Peyer's patch (tissue), 4 donors: ENCODE results near the gene SLC35B4. TPM values are rescaled to one million over a fixed set of nuclear protein-coding genes. Genes with fewer than 3 reads are reported as not detected.

Experiments used
- DNase-seq, 3 donors: peaks; one replicate each; pipeline ENCODE4 v3.0.0-alpha.2; 2017 to 2019
- H3K27ac ChIP-seq, 4 donors: fragments of 200-600 bp; sonication (generic); one replicate each; pipeline ENCODE4 v1.5.1; 2016 to 2019
- H3K27me3 ChIP-seq, 2 donors: fragments of 200-600 bp; sonication (generic); one replicate each; pipeline ENCODE4 v1.5.1; 2019
- H3K36me3 ChIP-seq, 3 donors: fragments of 200-600 bp; sonication (generic); one replicate each; pipeline ENCODE4 v1.5.1; 2016 to 2019
- H3K4me1 ChIP-seq, 4 donors: fragments of 200-600 bp; sonication (generic); one replicate each; pipeline ENCODE4 v1.5.1; 2016 to 2019
- H3K4me3 ChIP-seq, 4 donors: fragments of 200-600 bp; sonication (generic); 1 replicate in 3 of 4; 2 replicates in 1 of 4; pipeline ENCODE4 v1.5.1; 2016 to 2019; ENCODE audit warnings: mild to moderate bottlenecking in 1 of 4
- H3K9me3 ChIP-seq, 4 donors: fragments of 200-600 bp; sonication (generic); one replicate each; pipeline ENCODE4 v1.5.1; 2016 to 2019; ENCODE audit warnings: mild to moderate bottlenecking in 1 of 4
- CTCF ChIP-seq, 6 experiments: fragments of 450-650 bp in 4 of 6; fragments of 200-600 bp in 2 of 6; sonication (generic) in 1 of 6; IDR thresholded peaks; one replicate each; pipeline ENCODE4 v1.5.1; 2017 to 2019; ENCODE audit warnings: antibody characterized with exemption in 6 of 6, mild to moderate bottlenecking in 3 of 6, moderate library complexity in 1 of 6
- POLR2A ChIP-seq, 2 donors: fragments of 450-650 bp; IDR thresholded peaks; one replicate each; pipeline ENCODE4 v1.5.1; 2017; ENCODE audit warnings: antibody characterized with exemption in 2 of 2, mild to moderate bottlenecking in 2 of 2, moderate library complexity in 2 of 2
- total RNA-seq, 4 donors: library from RNA; depleted of rRNA; stranded (reverse); fragments of >200 nt; gene quantifications; one replicate each; pipeline ENCODE4 v1.1.0, GENCODE V29; 2016

SLC35B4 gene
- total RNA-seq, 4 donors from 2014 or later = 5.6 to 12.8 (median 9.6) TPM

- H3K9me3 ChIP-seq = no peaks in the 10 kb centered on the region
- no peaks in the 10 kb centered on the region for H3K36me3 ChIP-seq
- H3K4me3 ChIP-seq = no peak overlapping the region
- no peak overlapping the region for H3K27ac ChIP-seq
- peaks cover 0 to 6% (median 0%) of the 10 kb centered on the region in 4 donors for H3K4me1 ChIP-seq
- no peak for TF ChIP-seq POLR2A (IDR thresholded peaks at IDR 0.05)
- TF ChIP-seq CTCF (IDR thresholded peaks at IDR 0.05) = no peak
- no peaks in the 10 kb centered on the region for H3K27me3 ChIP-seq
- DNase-seq = no peak
These were observed 3.5 kb upstream of the SLC35B4 start for GRCh38 chr7:134320201-134320600.

GRCh38 chr7:134318443-134318842, 1.7 kb upstream of the SLC35B4 start:
- H3K4me3 ChIP-seq = no peak overlapping the region
- no peak for DNase-seq
- no peaks in the 10 kb centered on the region for H3K36me3 ChIP-seq
- H3K4me1 ChIP-seq = peaks cover 0 to 6% (median 0%) of the 10 kb centered on the region in 4 donors
- no peak for TF ChIP-seq CTCF (IDR thresholded peaks at IDR 0.05)
- no peak for TF ChIP-seq POLR2A (IDR thresholded peaks at IDR 0.05)
- H3K27me3 ChIP-seq = no peaks in the 10 kb centered on the region
- H3K27ac ChIP-seq = no peak overlapping the region
- H3K9me3 ChIP-seq = no peaks in the 10 kb centered on the region

- Histone ChIP-seq H3K27me3 (no peaks in the 10 kb centered on the region), H3K36me3 (no peaks in the 10 kb centered on the region), H3K4me3 (peak overlapping the region in 3 of 4 donors; percentile 71 to 88 (median 76)), H3K27ac (peak overlapping the region; percentile 13 to 86 (median 80)), H3K9me3 (no peaks in the 10 kb centered on the region), H3K4me1 (peaks cover 0 to 6% (median 0%) of the 10 kb centered on the region in 4 donors)
- DNase-seq = no peak
- TF ChIP-seq POLR2A (IDR thresholded peaks at IDR 0.05) (no peak), CTCF (IDR thresholded peaks at IDR 0.05) (no peak)
These were observed 704 bp upstream of the SLC35B4 start for GRCh38 chr7:134317434-134317833.

- peak overlapping the region; percentile 71 to 95 (median 82) for H3K4me3 ChIP-seq
- no peaks in the 10 kb centered on the region for H3K27me3 ChIP-seq
- H3K36me3 ChIP-seq = no peaks in the 10 kb centered on the region
- DNase-seq = peak in 1 of 3 donors; percentile 22
- peak overlapping the region; percentile 77 to 86 (median 84) for H3K27ac ChIP-seq
- TF ChIP-seq POLR2A (IDR thresholded peaks at IDR 0.05) (no peak), CTCF (IDR thresholded peaks at IDR 0.05) (no peak)
- no peaks in the 10 kb centered on the region for H3K9me3 ChIP-seq
- H3K4me1 ChIP-seq = peaks cover 0 to 6% (median 0%) of the 10 kb centered on the region in 4 donors
These were observed 821 bp downstream of the SLC35B4 start for GRCh38 chr7:134315679-134316538.

- peak in 1 of 3 donors; percentile 72 for DNase-seq
- Histone ChIP-seq H3K4me1 (peaks cover 0 to 6% (median 0%) of the 10 kb centered on the region in 4 donors), H3K27me3 (no peaks in the 10 kb centered on the region), H3K9me3 (no peaks in the 10 kb centered on the region), H3K4me3 (no peak overlapping the region), H3K36me3 (no peaks in the 10 kb centered on the region), H3K27ac (no peak overlapping the region)
- TF ChIP-seq CTCF (IDR thresholded peaks at IDR 0.05) (no peak), POLR2A (IDR thresholded peaks at IDR 0.05) (no peak)
These were observed 3.2 kb downstream of the SLC35B4 start for GRCh38 chr7:134313543-134313942.
